22Rv1 (cell line): Measurements from ENCODE around the gene FAM174B.

Experiments used
- CTCF ChIP-seq: fragments of 450-650 bp; IDR thresholded peaks from 2 replicates; pipeline ENCODE4 v1.5.1; 2017; ENCODE audit warnings: mild to moderate bottlenecking
- ZFX ChIP-seq: fragments of 450-650 bp; IDR thresholded peaks from 2 replicates; pipeline ENCODE4 v1.6.1; 2017; ENCODE audit warnings: antibody characterized with exemption, borderline replicate concordance

GRCh38 chr15:92672102-92672501 lies 16.5 kb upstream of the FAM174B start:
- TF ChIP-seq CTCF (no peak), ZFX (no peak)
